ENCODE data around the gene CTTN.

GRCh38 chr11:70384566-70385152 lies 13.7 kb upstream of the CTTN start:
- TF ChIP-seq POLR2A (IDR thresholded peaks at IDR 0.05; ENCODE audit: low read length) (no peak), GATA1 (IDR thresholded peaks at IDR 0.05; ENCODE audit: low read depth, low read length) (no peak)
